DMS53 (cell line): ENCODE data around the gene PHLDB1.
A peak's percentile ranks its signal among the peaks of the same experiment; 100 is the strongest.
"Not testable (repeated sequence)": the region's sequence is repeated elsewhere in the genome, so short reads cannot be mapped to it uniquely, and the experiment has no call there.

Source experiments
- DNase-seq: peaks from one replicate; lab custom pipeline; 2025; lab: John Stamatoyannopoulos, UW

Gene PHLDB1

DNA sequence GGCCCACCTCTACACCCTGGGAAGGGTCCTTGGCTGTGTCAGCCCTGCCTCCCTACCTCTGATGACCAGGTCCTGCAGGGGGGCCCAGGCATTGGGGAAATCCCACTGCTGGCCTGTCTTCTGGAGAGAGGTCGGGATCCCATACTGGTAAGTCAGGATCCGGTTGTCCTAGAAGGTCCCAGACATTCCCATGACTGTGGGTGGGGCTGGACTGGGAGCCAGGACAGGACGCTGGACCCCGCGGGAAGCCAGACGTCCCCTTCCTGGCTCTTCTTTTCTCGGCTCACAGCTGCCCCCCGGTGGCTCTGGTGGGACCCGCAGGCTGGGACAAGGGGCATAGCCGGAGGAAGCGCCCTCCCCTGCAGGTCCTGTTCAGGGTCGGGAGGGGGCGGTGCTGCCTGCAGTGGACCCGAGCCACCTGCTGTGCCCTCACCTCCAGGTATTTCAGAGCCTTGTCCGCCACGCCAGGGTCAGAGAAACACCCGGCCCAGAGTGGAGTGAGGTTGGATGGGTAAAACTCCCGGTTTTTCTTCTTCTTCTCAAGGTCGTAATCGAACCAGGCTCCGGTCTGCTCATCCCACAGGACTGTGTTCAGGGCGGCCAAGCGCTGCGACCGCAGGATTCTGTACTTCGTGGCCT, 52.0 kb downstream of the PHLDB1 start:
- peak; percentile 94 for DNase-seq

DNA sequence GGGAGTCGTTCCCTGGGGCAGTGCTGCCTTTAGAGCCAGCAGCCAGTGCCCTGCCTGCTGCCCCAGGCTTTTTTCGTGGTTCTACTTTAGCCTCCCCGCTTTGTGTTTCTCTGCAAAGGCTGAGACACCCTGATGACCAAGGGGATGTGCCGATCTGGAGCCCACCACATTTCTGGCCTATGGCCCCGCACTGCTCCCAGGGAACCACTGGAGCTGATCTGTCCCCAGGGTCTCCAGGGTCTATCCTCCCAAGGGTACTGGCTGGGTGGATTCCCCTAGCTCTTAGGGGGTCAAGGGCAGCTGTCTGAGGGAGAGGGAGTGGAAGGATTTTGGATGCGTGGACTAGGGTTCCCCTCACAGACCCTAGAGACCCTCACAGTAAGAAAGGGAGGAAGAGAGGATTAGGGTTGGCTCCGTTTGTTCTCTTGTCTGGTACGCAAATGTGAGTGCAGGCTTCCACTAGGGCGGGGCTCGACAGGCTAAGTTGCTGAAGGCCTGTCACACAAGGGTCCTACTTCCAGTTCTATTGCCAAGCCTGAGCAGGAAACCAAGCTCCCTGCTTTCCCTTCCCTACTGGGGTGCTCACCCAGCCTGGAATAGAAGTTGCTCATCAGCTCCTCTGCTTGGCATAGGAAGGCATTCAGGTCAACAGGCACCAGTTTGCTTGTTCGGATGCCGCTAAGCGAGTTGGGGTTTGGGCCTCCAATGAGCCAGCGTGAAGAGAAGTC, 52.7 kb downstream of the PHLDB1 start:
- DNase-seq: no peak

DNA sequence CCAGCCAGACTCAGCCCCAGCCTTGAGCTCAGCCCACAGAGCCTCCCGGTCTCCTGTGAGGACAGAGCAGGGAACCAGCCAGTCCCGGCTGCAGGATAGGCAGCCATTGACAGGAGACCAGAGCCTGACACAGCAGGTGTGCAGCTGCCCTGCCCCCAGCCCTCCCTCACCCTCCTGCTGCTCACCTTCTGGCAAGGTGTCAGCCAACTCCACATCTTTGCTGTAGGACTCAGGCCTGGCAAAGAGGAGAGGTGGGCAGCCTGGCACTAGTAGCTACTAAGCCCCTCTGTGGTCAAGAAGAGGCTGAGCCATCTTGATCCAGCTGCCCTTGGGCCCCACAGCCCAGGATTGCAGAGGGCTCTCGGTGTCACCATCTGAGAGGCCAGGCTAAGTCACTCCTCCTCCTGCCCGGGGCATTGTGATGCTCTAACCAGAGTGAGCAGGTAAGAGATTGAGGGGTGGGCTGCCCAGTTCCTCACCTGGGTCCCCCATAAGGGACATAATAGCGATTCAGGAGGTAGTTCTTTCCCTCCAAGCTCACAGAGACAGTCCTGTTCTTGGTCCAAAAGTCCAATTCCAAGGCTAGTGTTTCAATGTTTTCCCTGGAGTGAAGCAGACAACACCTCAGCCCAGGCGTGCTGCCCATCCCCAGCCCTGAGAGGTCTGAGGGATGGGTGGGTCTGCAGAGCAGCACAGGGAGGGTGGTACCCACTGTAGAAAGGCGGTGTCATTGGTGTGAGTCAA, 53.4 kb downstream of the PHLDB1 start:
- peak; percentile 81 for DNase-seq

DNA sequence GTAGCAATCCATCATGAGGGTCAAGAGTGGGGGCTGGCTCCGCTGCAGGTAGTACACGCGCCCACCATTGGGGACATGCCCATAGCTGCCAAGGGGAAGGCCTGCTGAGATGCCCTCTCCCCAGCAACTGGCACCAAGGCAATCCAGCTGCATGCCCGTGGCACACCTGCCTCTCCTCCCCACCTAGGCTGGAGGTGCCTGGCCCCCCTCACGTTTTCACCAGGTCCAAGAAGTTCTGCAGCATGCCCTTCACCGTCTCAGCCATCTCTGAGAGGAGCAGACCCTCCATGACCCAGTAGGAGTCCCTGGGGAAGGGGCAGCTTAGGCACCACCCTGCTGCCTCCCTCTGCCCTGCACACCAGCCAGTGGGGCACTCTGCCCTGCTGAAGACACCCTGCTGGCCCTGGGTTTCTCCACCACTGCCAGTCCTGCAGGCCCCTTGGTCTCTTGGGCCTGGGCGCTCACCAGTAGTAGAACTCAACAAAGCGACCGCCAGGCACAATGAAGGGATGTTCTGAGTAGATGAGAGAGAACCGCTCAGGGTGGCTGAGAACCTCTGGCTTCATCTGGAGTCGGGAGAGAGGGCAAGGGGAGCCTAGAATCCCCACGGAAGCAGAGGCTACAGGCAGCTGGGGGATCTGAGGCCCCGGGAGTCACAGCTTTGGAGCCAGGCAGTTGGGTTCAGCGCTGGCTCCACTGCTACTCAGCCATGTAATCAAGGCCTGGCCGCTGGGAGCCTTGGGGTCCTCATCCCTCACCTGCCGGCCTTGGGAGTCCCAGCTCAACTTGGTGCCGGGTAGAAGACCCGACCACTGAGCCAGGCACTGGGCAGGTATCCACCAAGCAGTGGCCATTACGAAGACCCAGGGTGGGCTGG, 54.2 kb downstream of the PHLDB1 start:
- DNase-seq: no peak

DNA sequence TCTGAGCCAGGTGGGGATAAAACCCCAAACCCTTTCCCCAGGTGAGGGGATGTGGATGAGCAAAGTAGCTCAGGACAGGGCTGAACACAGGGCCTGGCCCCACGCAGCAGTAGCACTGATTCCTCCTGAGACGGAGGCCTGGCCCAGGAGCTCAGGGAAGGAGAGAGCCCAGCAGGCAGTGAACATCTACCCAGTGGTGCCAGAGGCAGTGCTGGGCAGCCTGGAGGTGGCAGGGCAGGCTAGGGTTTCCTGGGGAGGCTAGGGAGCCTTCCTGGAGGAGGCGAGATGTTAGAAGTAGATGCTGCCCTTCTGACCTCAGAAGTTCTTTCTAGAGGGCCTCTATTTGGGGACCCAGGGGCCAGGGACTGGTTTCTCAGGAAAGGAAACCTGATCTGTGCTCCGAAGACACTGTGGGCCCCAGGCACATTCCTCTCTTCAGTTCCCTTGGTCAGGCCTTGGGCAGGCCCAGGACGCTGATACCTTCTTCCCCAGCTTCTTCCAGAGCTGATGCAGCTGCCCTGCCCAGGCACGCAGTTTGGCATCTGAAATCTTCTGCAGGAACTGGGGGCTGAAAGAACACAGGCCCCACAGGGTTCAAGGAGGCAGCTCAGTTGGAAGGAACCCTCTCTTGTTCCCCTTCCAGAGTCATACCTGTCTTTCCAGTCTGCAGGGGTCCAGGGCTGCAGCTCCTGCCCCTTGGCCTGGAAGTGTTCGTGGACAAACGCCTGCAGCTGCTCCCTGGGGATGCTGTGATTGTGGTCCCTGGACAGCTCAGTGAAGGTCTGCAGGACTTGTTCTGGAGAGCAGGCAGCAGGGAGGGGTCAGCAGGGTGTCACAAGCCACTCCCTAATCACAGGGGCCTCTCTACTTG, 55.2 kb downstream of the PHLDB1 start:
- DNase-seq: no peak

DNA sequence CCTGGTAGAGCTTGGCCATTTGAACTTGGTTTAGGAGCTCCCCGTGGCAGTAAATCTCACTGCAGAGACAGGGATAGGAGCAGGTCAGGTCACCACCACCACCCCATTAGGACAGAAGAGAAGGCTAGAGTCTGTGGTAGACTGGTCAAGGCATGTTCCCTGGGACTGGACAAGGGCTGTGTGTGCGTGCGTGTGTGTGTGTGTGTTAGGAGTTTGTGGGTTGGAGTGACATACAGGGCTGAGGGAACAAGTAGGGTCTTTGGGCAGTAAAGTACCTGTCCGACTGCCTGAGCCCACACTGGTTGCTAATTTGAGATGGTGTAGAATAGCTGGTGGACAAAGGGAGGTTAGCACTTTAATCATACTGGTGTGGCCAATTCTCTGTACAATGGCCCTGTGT, 56.0 kb downstream of the PHLDB1 start:
- DNase-seq: no peak

DNA sequence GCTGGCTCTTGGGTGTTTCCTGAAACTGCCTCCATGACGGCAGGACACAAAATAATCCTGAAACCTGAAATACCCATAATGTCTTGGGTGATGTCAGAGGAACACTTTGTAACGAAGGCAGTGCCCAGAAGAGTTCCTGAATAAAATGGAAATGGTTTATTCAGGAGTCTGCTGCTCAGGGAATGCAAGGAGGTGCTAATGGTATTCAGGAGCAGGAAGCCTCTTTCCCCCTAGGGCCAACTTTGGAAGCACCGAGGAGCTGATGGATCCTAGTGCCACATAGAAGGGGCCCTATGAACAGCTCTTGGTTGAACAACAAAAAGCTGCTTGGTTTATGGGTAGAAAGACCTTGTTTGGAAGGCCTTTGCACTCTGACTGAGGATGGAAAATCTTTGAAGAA, 56.5 kb downstream of the PHLDB1 start:
- DNase-seq: no peak

DNA sequence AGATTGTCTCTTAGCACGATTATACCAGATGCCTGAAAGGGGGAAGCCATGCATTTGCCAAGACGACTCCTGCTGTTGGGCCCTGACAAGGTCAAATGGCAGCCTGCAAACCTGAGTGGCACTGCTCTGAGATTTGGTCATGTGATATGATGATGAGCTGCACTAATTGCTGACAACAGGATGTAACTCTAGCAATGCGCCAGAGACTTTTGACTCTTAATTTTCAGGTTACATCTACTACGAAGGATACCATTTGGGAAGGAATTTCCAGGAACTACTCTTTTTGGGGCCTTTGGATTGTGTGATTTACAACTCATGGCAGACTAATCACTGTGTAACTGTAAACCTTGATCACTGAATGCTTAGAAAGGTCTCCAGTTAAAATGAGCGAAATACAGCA, 59.0 kb downstream of the PHLDB1 start:
- DNase-seq: no peak

DNA sequence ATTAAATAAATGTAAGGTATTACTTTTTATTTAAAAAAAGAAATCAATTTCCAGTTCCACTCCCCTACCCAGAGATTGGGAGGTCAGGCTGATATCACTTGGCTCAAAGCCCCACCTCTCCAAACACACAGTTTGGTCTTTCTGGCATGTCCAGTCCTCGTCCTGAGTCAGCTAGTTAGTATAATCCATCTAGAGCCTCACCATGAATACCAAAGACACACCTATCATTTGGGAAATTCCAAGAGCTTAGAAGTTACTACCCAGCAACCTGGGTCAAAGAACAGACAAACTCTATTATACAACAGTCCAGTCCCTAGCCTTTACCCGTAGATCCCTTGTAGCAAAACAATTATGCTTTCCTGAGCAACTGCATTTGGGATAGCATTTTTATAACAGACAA, 62.6 kb downstream of the PHLDB1 start:
- DNase-seq: no peak

DNA sequence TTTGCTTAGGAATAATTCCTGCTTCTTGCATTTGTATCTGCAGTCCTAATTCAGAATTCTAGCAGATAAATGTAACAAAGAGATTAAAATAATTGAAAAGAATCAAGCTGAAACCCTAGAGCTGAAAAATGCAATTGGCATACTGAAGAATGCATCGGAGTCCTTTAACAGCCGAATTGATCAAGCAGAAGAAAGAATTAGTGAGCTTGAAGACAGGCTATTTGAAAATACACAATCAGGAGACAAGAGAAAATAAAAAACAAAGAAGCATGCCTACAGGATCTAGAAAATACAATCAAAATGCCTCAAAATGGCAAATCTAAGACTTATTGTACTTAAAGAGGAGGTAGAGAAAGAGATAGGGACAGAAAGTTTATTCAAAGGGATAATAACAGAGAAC, 63.8 kb downstream of the PHLDB1 start:
- DNase-seq: no peak

DNA sequence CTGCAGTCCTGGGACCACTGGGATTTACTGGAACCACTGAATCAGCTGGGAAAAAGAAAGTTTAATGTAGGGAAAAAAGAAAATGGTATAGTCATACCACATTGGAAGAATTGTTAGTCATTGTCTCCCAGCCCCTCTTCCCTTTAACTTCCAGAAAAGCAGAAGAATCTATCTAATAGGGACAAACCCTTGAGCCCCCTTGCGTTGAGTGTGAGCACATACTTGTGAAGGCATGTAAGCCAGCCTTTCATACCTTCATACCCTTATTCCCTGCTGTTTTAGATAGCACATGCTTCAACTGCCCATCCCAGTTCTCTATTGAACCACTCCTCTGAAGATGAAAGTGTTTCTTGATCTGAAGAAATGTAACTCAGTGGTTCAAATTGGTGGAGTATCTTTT, 65.4 kb downstream of the PHLDB1 start:
- DNase-seq: no peak

DNA sequence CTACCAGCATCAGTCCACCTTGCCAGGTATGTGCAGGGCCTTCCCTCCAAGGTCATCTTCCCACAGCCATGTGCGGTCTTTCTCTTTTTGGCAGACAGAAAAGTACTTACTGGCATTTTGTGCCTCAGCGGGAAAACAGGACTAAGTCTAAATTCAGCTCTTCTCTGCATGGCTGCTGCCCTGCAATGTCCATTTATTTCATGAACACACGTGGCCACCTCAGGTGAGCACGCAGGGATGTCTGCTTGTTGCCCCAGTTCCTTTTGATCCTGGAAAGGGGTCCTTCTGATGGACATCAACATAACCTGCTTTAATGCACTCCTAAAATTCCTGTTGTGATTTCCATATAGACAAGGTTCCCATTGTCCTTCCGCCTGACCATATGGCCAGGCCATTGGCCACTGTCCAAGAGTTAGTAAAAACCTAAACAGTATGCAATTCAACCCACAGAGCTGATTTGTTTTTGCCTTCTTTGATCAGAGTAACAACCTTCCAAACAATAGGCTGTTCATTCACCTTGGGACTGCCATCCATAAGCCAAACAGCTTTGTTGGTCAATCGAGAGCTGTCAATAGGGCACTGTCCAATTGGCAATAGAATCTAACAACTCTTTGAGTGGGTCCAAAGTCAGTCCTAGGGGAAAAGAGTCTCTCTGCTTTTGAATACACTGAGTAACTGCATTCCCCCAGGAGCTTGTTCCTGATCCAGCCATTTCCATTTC, 66.1 kb downstream of the PHLDB1 start:
- no peak for DNase-seq

DNA sequence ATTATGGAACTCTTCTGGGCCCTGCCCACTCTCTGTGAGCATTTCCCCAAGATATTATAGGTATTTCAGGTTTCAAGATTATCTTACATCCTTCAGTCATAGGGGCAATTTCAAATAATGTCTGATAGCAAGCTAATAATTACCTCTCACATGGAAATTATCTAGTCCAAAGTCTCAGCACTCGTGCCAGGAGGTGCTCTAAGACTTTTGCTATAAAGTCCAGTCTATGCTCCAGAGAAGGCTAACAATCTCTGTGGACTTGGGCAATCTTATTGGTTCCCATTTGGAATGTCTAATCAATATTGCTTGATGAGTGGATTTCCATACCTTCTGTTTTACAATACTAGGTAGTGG, 66.6 kb downstream of the PHLDB1 start:
- DNase-seq: no peak

DNA sequence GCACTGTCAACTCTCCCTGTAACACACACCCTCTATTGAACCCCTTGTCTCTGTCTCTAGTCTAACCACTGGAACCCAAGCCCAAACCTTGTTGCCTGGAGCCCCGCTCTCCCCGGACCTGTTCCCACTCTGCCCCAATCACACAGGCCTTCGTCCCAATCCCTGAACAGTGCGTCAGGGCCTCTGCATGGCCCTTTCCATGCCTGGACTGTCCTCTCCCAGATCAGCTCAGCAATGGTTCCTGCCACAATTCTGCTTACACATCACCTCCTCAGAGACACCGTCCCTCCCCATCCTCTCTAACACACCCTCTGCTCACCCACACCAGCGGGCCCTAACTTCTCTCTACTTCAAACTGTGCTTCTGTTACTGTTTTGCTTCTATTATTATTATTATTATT, 70.6 kb downstream of the PHLDB1 start:
- no peak for DNase-seq

DNA sequence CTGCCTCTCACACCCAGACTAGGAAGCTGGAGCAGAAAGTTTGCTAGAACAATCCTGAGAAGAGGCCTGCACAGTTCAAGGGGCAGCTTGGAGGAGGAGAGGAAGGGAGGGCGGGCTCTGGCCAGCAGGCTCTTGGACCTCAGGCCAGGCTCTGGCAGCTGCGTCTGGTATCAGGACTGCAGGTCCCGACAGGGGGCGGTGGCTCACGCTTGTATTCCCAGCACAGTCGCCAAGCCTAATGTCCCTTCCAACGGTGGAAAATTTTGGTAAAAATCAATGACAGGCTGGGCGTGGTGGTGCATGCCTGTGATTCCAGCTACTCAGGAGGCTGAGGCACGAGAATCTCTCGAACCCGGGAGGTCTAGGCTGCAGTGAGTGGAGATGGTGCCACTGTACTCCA, 71.5 kb downstream of the PHLDB1 start:
- peak; percentile 40 for DNase-seq

DNA sequence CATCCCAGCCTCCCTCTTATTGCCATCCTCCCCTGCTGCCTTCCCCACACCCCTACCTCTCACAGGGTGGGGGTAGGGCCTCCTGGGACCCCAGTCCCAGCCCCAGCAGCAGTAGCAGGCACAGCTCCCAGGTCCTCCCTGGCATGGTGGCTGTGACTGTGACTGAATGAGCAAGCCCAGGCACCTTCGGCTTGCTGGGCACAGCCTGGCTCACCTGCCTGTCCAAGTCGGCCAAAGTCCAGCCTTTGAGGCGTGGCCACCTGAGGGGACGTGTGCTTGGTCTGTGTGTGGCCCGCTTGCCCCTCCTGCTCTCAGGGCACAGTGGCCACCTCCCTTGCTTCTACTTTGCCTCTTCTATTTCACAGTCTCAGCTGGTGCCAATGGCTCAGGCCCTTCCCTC, 72.1 kb downstream of the PHLDB1 start, which contains the start of gene TREH:
Gene TREH (minus strand): TSS at position 168 of the 400 bp plus-strand sequence. CDS start 23 bp downstream, at position 145.
- peak; percentile 81 for DNase-seq

DNA sequence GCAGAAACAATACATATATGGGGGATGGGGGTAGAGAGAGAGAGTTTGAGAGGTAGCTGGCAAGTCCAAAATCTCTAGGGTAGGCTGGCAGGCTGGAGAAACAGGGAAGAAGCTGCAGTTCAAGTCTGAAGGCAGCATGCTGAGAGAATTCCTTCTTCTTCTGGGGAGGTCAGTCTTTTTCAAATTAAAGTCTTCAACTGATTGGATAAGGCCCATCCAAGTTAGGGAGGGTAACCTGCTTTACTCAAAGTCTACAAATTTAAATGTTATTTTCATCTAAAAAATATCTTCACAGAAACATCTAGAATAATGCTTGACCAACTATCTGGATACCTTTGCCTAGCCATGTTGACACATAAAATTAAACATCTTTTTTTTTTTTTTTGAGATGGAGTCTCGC, 75.0 kb downstream of the PHLDB1 start:
- DNase-seq: no peak

DNA sequence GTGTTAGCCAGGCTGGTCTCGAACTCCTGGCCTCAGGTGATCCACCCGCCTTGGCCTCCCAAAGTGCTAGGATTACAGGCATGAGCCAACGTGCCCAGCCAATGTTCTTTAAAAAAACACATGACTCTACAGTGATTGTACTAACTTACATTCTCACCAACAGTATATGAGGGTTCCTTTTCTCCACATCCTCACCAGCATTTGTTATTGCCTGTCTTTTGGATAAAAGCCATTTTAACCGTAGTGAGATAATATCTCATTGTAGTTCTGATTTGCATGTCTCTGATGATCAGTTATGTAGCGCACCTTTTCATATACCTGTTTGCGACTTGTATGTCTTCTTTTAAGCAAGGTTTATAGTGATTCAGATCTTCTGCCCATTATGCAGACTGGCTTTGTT, 75.5 kb downstream of the PHLDB1 start:
- not testable (repeated sequence) for DNase-seq

DNA sequence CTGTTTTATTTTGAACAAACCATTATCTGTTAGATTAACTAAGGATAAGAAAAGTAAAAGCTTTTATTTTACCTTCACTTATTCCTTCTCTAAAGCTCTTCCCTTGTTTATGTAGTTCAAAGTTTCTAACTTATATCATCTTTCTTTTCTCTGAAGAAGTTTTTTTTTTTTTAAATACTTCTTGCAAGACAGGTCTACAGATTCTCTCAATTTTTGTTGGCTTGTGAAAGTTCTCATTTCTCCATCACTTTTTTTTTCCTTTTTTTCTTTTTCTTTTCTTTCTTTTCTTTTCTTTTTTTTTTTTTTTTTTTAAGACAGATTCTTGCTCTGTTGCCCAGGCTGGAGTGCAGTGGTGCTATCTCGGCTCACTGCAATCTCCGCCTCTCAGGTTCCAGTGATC, 76.8 kb downstream of the PHLDB1 start:
- no peak for DNase-seq

DNA sequence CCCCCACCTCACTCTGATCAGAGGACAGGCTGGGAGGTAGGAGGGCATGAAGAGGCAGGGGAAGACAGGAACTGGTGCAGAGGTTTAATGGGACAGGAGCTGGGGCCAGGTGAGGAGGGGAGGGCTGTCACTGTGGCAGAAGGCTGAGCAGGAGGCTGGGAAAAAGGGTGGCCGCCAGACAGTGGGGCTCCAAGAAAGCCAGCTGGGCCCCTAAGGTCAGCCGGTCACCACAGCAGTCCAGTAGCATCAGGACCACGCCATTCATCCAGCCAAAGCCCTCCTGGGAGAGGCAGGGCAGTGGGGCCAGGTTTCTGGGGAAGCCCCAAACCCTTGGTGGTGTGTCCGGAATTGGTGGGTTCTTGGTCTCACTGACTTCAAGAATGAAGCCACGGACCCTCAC, 80.5 kb downstream of the PHLDB1 start:
- DNase-seq: no peak

DNA sequence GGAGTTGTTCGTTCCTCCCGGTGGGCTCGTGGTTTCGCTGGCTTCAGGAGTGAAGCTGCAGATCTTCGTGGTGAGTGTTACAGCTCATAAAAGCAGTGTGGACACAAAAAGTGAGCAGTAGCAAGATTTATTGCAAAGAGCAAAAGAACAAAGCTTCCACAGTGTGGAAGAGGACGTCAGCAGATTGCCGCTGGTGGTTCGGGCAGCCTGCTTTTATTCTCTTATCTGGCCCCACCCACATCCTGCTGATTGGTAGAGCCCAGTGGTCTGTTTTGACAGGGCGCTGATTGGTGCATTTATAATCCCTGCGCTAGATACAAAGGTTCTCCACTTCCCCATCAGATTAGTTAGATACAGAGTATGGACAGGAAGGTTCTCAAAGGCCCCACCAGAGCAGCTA, 80.9 kb downstream of the PHLDB1 start:
- not testable (repeated sequence) for DNase-seq
